OCI-LY3 (cell line): Measurements from ENCODE around the gene KHDC4.

Experiments used
- H2AFZ ChIP-seq: fragments of 200-600, 300-600 bp; shearing (Covaris generic); 2 replicates; pipeline ENCODE4 v1.6.0; 2014; ENCODE audit warnings: antibody characterized with exemption, low read depth, low read length
- H3K27ac ChIP-seq: fragments of 200-600, 300-600 bp; sonication (generic); 2 replicates; pipeline ENCODE4 v1.5.1; 2014; ENCODE audit warnings: mild to moderate bottlenecking, low read length, moderate library complexity, mixed read lengths
- H3K27me3 ChIP-seq: fragments of 200-600, 300-600 bp; sonication (generic); 2 replicates; pipeline ENCODE4 v1.6.1; 2014; ENCODE audit warnings: low read depth, low read length, mixed read lengths
- H3K36me3 ChIP-seq: fragments of 200-600, 300-600 bp; sonication (generic); replicated peaks from 2 replicates; pipeline ENCODE3; 2014; ENCODE audit warnings: low read depth, low read length, mixed read lengths
- H3K4me1 ChIP-seq: fragments of 300-600, 200-600 bp; sonication (generic); 2 replicates; pipeline ENCODE4 v1.6.1; 2014; ENCODE audit warnings: low read length, mixed read lengths
- H3K4me2 ChIP-seq: fragments of 200-600, 300-600 bp; sonication (generic); 2 replicates; pipeline ENCODE4 v1.6.1; 2014; ENCODE audit warnings: low read length, mixed read lengths
- H3K4me3 ChIP-seq: fragments of 300-600, 200-600 bp; sonication (generic); 2 replicates; pipeline ENCODE4 v1.5.1; 2014; ENCODE audit warnings: antibody characterized with exemption, mild to moderate bottlenecking, low read length, moderate library complexity
- H3K79me2 ChIP-seq: fragments of 300-600, 200-600 bp; shearing (Covaris generic); 2 replicates; pipeline ENCODE4 v1.6.1; 2014; ENCODE audit warnings: mild to moderate bottlenecking, low read length, mixed read lengths
- H3K9ac ChIP-seq: fragments of 300-600, 200-600 bp; shearing (Covaris generic); 2 replicates; pipeline ENCODE4 v1.6.0; 2014; ENCODE audit warnings: mild to moderate bottlenecking, low read length, moderate library complexity
- H3K9me3 ChIP-seq: fragments of 200-600, 300-600 bp; shearing (Covaris generic); 2 replicates; pipeline ENCODE4 v1.6.1; 2014; ENCODE audit warnings: low read length, mixed read lengths; ENCODE audit not compliant: insufficient read depth
- H4K20me1 ChIP-seq: fragments of 200-600, 300-600 bp; sonication (generic); 2 replicates; pipeline ENCODE4 v1.6.1; 2016; ENCODE audit warnings: low read length, mixed read lengths; ENCODE audit not compliant: insufficient read depth
- CTCF ChIP-seq: fragments of 200-600, 300-600 bp; sonication (generic); IDR thresholded peaks from 2 replicates; pipeline ENCODE4 v1.5.1; 2014; ENCODE audit warnings: antibody characterized with exemption, low read length, low read depth
- EZH2phosphoT487 ChIP-seq: fragments of 200-600 bp; shearing (Covaris generic); IDR thresholded peaks from 2 replicates; pipeline ENCODE4 v1.6.1; 2018; ENCODE audit warnings: antibody characterized with exemption, mixed run types, low read depth

The KHDC4 gene

GRCh38 chr1:155893389-155894142 is 40.6 kb downstream of the KHDC4 start:
- Histone ChIP-seq H3K4me3 (no peak overlapping the region), H4K20me1 (peaks cover 5% of the 10 kb centered on the region; the same call in 1 of the 2 replicates), H2AFZ (no peak overlapping the region), H3K27ac (no peak overlapping the region), H3K79me2 (no peaks in the 10 kb centered on the region), H3K27me3 (no peaks in the 10 kb centered on the region), H3K4me2 (no peak overlapping the region), H3K36me3 (peaks cover 15% of the 10 kb centered on the region), H3K9me3 (no peaks in the 10 kb centered on the region), H3K9ac (no peak overlapping the region), H3K4me1 (no peaks in the 10 kb centered on the region)
- TF ChIP-seq EZH2phosphoT487, result no peak
- no peak for TF ChIP-seq CTCF

- Histone ChIP-seq H3K36me3 (peaks cover 12% of the 10 kb centered on the region), H3K4me3 (no peak overlapping the region), H3K4me2 (no peak overlapping the region), H3K27me3 (no peaks in the 10 kb centered on the region), H3K9me3 (no peaks in the 10 kb centered on the region), H3K9ac (no peak overlapping the region), H4K20me1 (peaks cover 5% of the 10 kb centered on the region; the same call in 1 of the 2 replicates), H3K79me2 (no peaks in the 10 kb centered on the region), H2AFZ (no peak overlapping the region), H3K27ac (no peak overlapping the region), H3K4me1 (no peaks in the 10 kb centered on the region)
- no peak for TF ChIP-seq EZH2phosphoT487
- no peak for TF ChIP-seq CTCF
Observed at GRCh38 chr1:155892796-155893195, 41.4 kb downstream of the KHDC4 start.

- Histone ChIP-seq H3K27me3 (no peaks in the 10 kb centered on the region), H4K20me1 (peaks cover 5% of the 10 kb centered on the region; the same call in 1 of the 2 replicates), H3K4me1 (no peaks in the 10 kb centered on the region), H2AFZ (no peak overlapping the region), H3K9ac (no peak overlapping the region), H3K4me2 (no peak overlapping the region), H3K4me3 (no peak overlapping the region), H3K27ac (no peak overlapping the region), H3K79me2 (no peaks in the 10 kb centered on the region), H3K36me3 (peaks cover under 1% of the 10 kb centered on the region), H3K9me3 (no peaks in the 10 kb centered on the region)
- TF ChIP-seq CTCF, result no peak
- TF ChIP-seq EZH2phosphoT487, result no peak
Observed at GRCh38 chr1:155890251-155890650, 44.0 kb downstream of the KHDC4 start.

- Histone ChIP-seq H3K4me1 (no peaks in the 10 kb centered on the region), H4K20me1 (peaks cover 5% of the 10 kb centered on the region; the same call in 1 of the 2 replicates), H3K79me2 (no peaks in the 10 kb centered on the region), H2AFZ (no peak overlapping the region), H3K27me3 (no peaks in the 10 kb centered on the region), H3K36me3 (no peaks in the 10 kb centered on the region), H3K4me3 (no peak overlapping the region), H3K9me3 (no peaks in the 10 kb centered on the region), H3K27ac (no peak overlapping the region), H3K4me2 (no peak overlapping the region), H3K9ac (no peak overlapping the region)
- no peak for TF ChIP-seq EZH2phosphoT487
Observed at GRCh38 chr1:155889566-155889965, 44.6 kb downstream of the KHDC4 start.
